ENCODE data around the gene WNT10A. TPM values are rescaled to one million over a fixed set of nuclear protein-coding genes. Genes with fewer than 3 reads are reported as not detected.

The WNT10A gene
- polyA plus RNA-seq, 1 experiment: not detected

GRCh38 chr2:218849721-218850120 is 30.9 kb upstream of the WNT10A start:
- ChIA-PET CTCF (interaction anchor here (1.3 to 3.0 kb wide), 3 partner anchors 48 to 162 kb away, joined by 4 to 44 read pairs (median 12); partner anchors contain the start of gene TTLL4), POLR2A (no interaction called here)
- Histone ChIP-seq H3K27ac (ENCODE audit: low read depth, low read length) (no peak overlapping the region), H3K27me3 (ENCODE audit: control insufficient read depth, insufficient read depth, low read length) (peaks cover 19% of the 10 kb centered on the region), H3K4me3 (ENCODE audit: low read depth, low read length) (no peak overlapping the region), H3K9me3 (ENCODE audit: control insufficient read depth, insufficient read depth, low read length) (no peaks in the 10 kb centered on the region)
- no peak for TF ChIP-seq CTCF (IDR thresholded peaks at IDR 0.05; ENCODE audit: low read depth, low read length)
- no peak for DNase-seq (ENCODE audit: low read depth, low spot score)

GRCh38 chr2:218850796-218851195 is 29.9 kb upstream of the WNT10A start:
- Histone ChIP-seq H3K9me3 (ENCODE audit: control insufficient read depth, insufficient read depth, low read length) (peaks cover 5% of the 10 kb centered on the region), H3K27me3 (ENCODE audit: control insufficient read depth, insufficient read depth, low read length) (peaks cover 29% of the 10 kb centered on the region), H3K4me3 (ENCODE audit: low read depth, low read length) (no peak overlapping the region), H3K27ac (ENCODE audit: low read depth, low read length) (no peak overlapping the region)
- no peak for DNase-seq (ENCODE audit: low read depth, low spot score)
- ChIA-PET CTCF (interaction anchor here (0.7 to 3.3 kb wide), 6 partner anchors 9 to 163 kb away, joined by 4 to 21 read pairs (median 6); no protein-coding TSS in a partner anchor), POLR2A (no interaction called here)
- TF ChIP-seq CTCF (IDR thresholded peaks at IDR 0.05; ENCODE audit: low read depth, low read length): no peak

GRCh38 chr2:218851286-218851685 is 29.4 kb upstream of the WNT10A start:
- DNase-seq (ENCODE audit: low read depth, low spot score): no peak
- Histone ChIP-seq H3K27me3 (ENCODE audit: control insufficient read depth, insufficient read depth, low read length) (peaks cover 34% of the 10 kb centered on the region), H3K9me3 (ENCODE audit: control insufficient read depth, insufficient read depth, low read length) (peaks cover 5% of the 10 kb centered on the region), H3K4me3 (ENCODE audit: low read depth, low read length) (no peak overlapping the region), H3K27ac (ENCODE audit: low read depth, low read length) (no peak overlapping the region)
- no peak for TF ChIP-seq CTCF (IDR thresholded peaks at IDR 0.05; ENCODE audit: low read depth, low read length)
- ChIA-PET CTCF (interaction anchor here (1.0 to 3.3 kb wide), 7 partner anchors 10 to 176 kb away, joined by 5 to 21 read pairs (median 8); no protein-coding TSS in a partner anchor), POLR2A (interaction anchor here (0.7 kb wide), 1 partner anchor 879 kb away, joined by 4 read pairs; no protein-coding TSS in a partner anchor)

- peak; percentile 73 for TF ChIP-seq CTCF (IDR thresholded peaks at IDR 0.05; ENCODE audit: low read depth, low read length)
- POLR2A ChIA-PET: no interaction called here
- DNase-seq (ENCODE audit: low read depth, low spot score): peak; percentile 8
Observed at GRCh38 chr2:218852911-218853667, 27.6 kb upstream of the WNT10A start.

GRCh38 chr2:218853766-218854165 is 26.9 kb upstream of the WNT10A start:
- peaks cover 58% of the 10 kb centered on the region for H3K27me3 ChIP-seq (ENCODE audit: control insufficient read depth, insufficient read depth, low read length)
- ChIA-PET CTCF (interaction anchor here (1.2 to 3.3 kb wide), 2 partner anchors 23 to 45 kb away, joined by 5 to 21 read pairs; no protein-coding TSS in a partner anchor), POLR2A (no interaction called here)

More at GRCh38 chr2:218852911-218853667, 27.6 kb upstream of the WNT10A start:
- CTCF ChIA-PET: interaction anchor here (0.7 to 3.3 kb wide), 11 partner anchors 11 to 205 kb away, joined by 3 to 21 read pairs (median 5); no protein-coding TSS in a partner anchor
- Histone ChIP-seq H3K9me3 (ENCODE audit: control insufficient read depth, insufficient read depth, low read length) (peaks cover 5% of the 10 kb centered on the region), H3K4me3 (ENCODE audit: low read depth, low read length) (no peak overlapping the region), H3K27me3 (ENCODE audit: control insufficient read depth, insufficient read depth, low read length) (peaks cover 51% of the 10 kb centered on the region), H3K27ac (ENCODE audit: low read depth, low read length) (no peak overlapping the region)

More at GRCh38 chr2:218853766-218854165, 26.9 kb upstream of the WNT10A start:
- H3K27ac ChIP-seq (ENCODE audit: low read depth, low read length): no peak overlapping the region
- H3K9me3 ChIP-seq (ENCODE audit: control insufficient read depth, insufficient read depth, low read length): peaks cover 6% of the 10 kb centered on the region
- no peak for TF ChIP-seq CTCF (IDR thresholded peaks at IDR 0.05; ENCODE audit: low read depth, low read length)
- H3K4me3 ChIP-seq (ENCODE audit: low read depth, low read length): no peak overlapping the region
- no peak for DNase-seq (ENCODE audit: low read depth, low spot score)

Data from AG04450 (cell line).